Fibroblast of lung (primary cell): ENCODE measurements around the gene GALNT18.

ENCODE experiments used
- EZH2 ChIP-seq: IDR thresholded peaks from 2 replicates; pipeline ENCODE4 v1.5.1; 2012; ENCODE audit warnings: low read length, control low read depth, mild to moderate bottlenecking; ENCODE audit errors: missing control alignments
- TF ChIP-seq, protein P1 (sequence below), 2 donors: IDR thresholded peaks in 1 of 2; conservative IDR thresholded peaks in 1 of 2; 1 replicate in 1 of 2; 2 replicates in 1 of 2; pipeline ENCODE4 v1.5.1; 2011 to 2012; ENCODE audit warnings: low read length in 2 of 2, control low read depth in 1 of 2, inconsistent platforms in 1 of 2, low read depth in 1 of 2, mild to moderate bottlenecking in 1 of 2

GRCh38 chr11:11624204-11624603 lies 2.4 kb upstream of the GALNT18 start:
- TF ChIP-seq, protein P1, sequence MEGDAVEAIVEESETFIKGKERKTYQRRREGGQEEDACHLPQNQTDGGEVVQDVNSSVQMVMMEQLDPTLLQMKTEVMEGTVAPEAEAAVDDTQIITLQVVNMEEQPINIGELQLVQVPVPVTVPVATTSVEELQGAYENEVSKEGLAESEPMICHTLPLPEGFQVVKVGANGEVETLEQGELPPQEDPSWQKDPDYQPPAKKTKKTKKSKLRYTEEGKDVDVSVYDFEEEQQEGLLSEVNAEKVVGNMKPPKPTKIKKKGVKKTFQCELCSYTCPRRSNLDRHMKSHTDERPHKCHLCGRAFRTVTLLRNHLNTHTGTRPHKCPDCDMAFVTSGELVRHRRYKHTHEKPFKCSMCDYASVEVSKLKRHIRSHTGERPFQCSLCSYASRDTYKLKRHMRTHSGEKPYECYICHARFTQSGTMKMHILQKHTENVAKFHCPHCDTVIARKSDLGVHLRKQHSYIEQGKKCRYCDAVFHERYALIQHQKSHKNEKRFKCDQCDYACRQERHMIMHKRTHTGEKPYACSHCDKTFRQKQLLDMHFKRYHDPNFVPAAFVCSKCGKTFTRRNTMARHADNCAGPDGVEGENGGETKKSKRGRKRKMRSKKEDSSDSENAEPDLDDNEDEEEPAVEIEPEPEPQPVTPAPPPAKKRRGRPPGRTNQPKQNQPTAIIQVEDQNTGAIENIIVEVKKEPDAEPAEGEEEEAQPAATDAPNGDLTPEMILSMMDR (conservative IDR thresholded peaks at IDR 0.05 in 1 of 2, IDR thresholded peaks at IDR 0.05 in 1 of 2; ENCODE audit: low read depth in 1 of 2, low read length in 2 of 2), result no peak
- TF ChIP-seq EZH2, result no peak
